Cortex of kidney (tissue), 1 donor: ENCODE data around the gene HGS.
"Not testable (repeated sequence)": the region's sequence is repeated elsewhere in the genome, so short reads cannot be mapped to it uniquely, and the experiment has no call there.

ENCODE experiments used
- DNase-seq: peaks from one replicate; lab custom pipeline; 2025; lab: John Stamatoyannopoulos, UW

The HGS gene

GRCh38 chr17:81656118-81656743 is 27.6 kb upstream of the HGS start, which contains the start of gene PDE6G:
Gene PDE6G, minus strand, starts transcription at chr17:81656542. Its CDS starts 3,237 bp downstream, at chr17:81653305.
- DNase-seq = no peak

GRCh38 chr17:81656835-81657234 is 27.0 kb upstream of the HGS start:
- no peak for DNase-seq

- no peak for DNase-seq
Observed at GRCh38 chr17:81659038-81659437, 24.8 kb upstream of the HGS start.

GRCh38 chr17:81660441-81660840 is 23.4 kb upstream of the HGS start:
- no peak for DNase-seq

GRCh38 chr17:81662002-81662401 is 21.8 kb upstream of the HGS start:
- no peak for DNase-seq

- no peak for DNase-seq
Observed at GRCh38 chr17:81664051-81664470, 19.8 kb upstream of the HGS start.

- no peak for DNase-seq
Observed at GRCh38 chr17:81665205-81666091, 18.4 kb upstream of the HGS start.

GRCh38 chr17:81666092-81666341 is 17.8 kb upstream of the HGS start:
- DNase-seq = no peak

- DNase-seq = no peak
Observed at GRCh38 chr17:81666342-81667191, 17.2 kb upstream of the HGS start, which contains the start of the genes CCDC137 and OXLD1. Gene CCDC137, plus strand, starts transcription at chr17:81666737. Its CDS starts 30 bp downstream, at chr17:81666767. Gene OXLD1, minus strand, starts transcription at chr17:81666605. Its CDS starts 28 bp downstream, at chr17:81666577.

- DNase-seq = no peak
Observed at GRCh38 chr17:81667754-81668153, 16.1 kb upstream of the HGS start.

GRCh38 chr17:81672504-81672903 is 11.3 kb upstream of the HGS start:
- DNase-seq = no peak

- no peak for DNase-seq
Observed at GRCh38 chr17:81672954-81673353, 10.9 kb upstream of the HGS start.

- DNase-seq = no peak
Observed at GRCh38 chr17:81673561-81674258, 10.1 kb upstream of the HGS start.

- DNase-seq = not testable (repeated sequence)
Observed at GRCh38 chr17:81675515-81676221, 8.1 kb upstream of the HGS start.

GRCh38 chr17:81676906-81677305 is 6.9 kb upstream of the HGS start:
- no peak for DNase-seq

- no peak for DNase-seq
Observed at GRCh38 chr17:81680150-81680549, 3.7 kb upstream of the HGS start.

- DNase-seq = no peak
Observed at GRCh38 chr17:81681672-81682071, 2.1 kb upstream of the HGS start.

GRCh38 chr17:81682565-81683207 is 1.1 kb upstream of the HGS start:
- DNase-seq = no peak

- no peak for DNase-seq
Observed at GRCh38 chr17:81683208-81683583, 615 bp upstream of the HGS start.

- no peak for DNase-seq
Observed at GRCh38 chr17:81684442-81684911, 666 bp downstream of the HGS start.

- no peak for DNase-seq
Observed at GRCh38 chr17:81685108-81685507, 1.3 kb downstream of the HGS start.
